Measurements from ENCODE around the gene F13A1.

Gene F13A1

GRCh38 chr6:6293317-6293716, 27.1 kb downstream of the F13A1 start:
- H3K79me1 ChIP-seq (ENCODE audit: low read length), result no peaks in the 10 kb centered on the region
- no peak overlapping the region for H2BK12ac ChIP-seq (ENCODE audit: low read length)
- no peak overlapping the region for H2BK120ac ChIP-seq (ENCODE audit: insufficient read depth, low read length, poor library complexity)
- H3K9ac ChIP-seq (ENCODE audit: low read length), result no peak overlapping the region
- no peak overlapping the region for H4K8ac ChIP-seq (ENCODE audit: low read depth, low read length)
- H3K27me3 ChIP-seq (ENCODE audit: insufficient read depth, low read length), result no peaks in the 10 kb centered on the region
- no peak overlapping the region for H3K23ac ChIP-seq (ENCODE audit: low read length)
- no peak overlapping the region for H4K12ac ChIP-seq (ENCODE audit: low read depth, low read length)
- no CpG with 5 or more reads among the region's 3 CpGs for WGBS (ENCODE audit: extremely low coverage, insufficient coverage, insufficient read length)
- H3K4me3 ChIP-seq (ENCODE audit: low read depth, low read length), result no peak overlapping the region
- no peaks in the 10 kb centered on the region for H3K4me1 ChIP-seq (ENCODE audit: control insufficient read depth in 1 of 2, insufficient read depth in 2 of 2, low read length in 2 of 2)
- H3K18ac ChIP-seq (ENCODE audit: low read length), result no peak overlapping the region
- no peak overlapping the region for H3K4me2 ChIP-seq (ENCODE audit: low read length)
- H3K27ac ChIP-seq (ENCODE audit: low read depth, low read length), result no peak overlapping the region
- no peak overlapping the region for H2BK5ac ChIP-seq (ENCODE audit: low read depth, low read length, poor library complexity)
- no peak overlapping the region for H3K4ac ChIP-seq (ENCODE audit: low read depth, low read length)
- no peak overlapping the region for H2AFZ ChIP-seq (ENCODE audit: insufficient read depth, low read length, poor library complexity)
- no peaks in the 10 kb centered on the region for H3K9me3 ChIP-seq (ENCODE audit: insufficient read depth, low read depth, low read length)
- H3K14ac ChIP-seq (ENCODE audit: low read length), result no peak overlapping the region
- no peaks in the 10 kb centered on the region for H3K36me3 ChIP-seq (ENCODE audit: control insufficient read depth in 1 of 2, insufficient read depth in 2 of 2, low read length in 2 of 2)
- H2AK5ac ChIP-seq (ENCODE audit: low read length), result no peak overlapping the region
- no peaks in the 10 kb centered on the region for H3K79me2 ChIP-seq (ENCODE audit: control insufficient read depth, insufficient read depth, low read length, poor library complexity)
- no peak for DNase-seq
- no peak overlapping the region for H4K91ac ChIP-seq (ENCODE audit: low read depth, low read length)

GRCh38 chr6:6287415-6287814, 33.0 kb downstream of the F13A1 start:
- no peak overlapping the region for H3K23ac ChIP-seq (ENCODE audit: low read length)
- H2BK12ac ChIP-seq (ENCODE audit: low read length), result no peak overlapping the region
- H3K27me3 ChIP-seq (ENCODE audit: insufficient read depth, low read length), result no peaks in the 10 kb centered on the region
- H3K9me3 ChIP-seq (ENCODE audit: insufficient read depth, low read depth, low read length), result no peaks in the 10 kb centered on the region
- no peak overlapping the region for H4K8ac ChIP-seq (ENCODE audit: low read depth, low read length)
- H3K79me2 ChIP-seq (ENCODE audit: control insufficient read depth, insufficient read depth, low read length, poor library complexity), result no peaks in the 10 kb centered on the region
- no peak overlapping the region for H2AK5ac ChIP-seq (ENCODE audit: low read length)
- H2BK5ac ChIP-seq (ENCODE audit: low read depth, low read length, poor library complexity), result no peak overlapping the region
- H3K14ac ChIP-seq (ENCODE audit: low read length), result no peak overlapping the region
- no peak overlapping the region for H3K4me2 ChIP-seq (ENCODE audit: low read length)
- H3K4me3 ChIP-seq (ENCODE audit: low read depth, low read length), result no peak overlapping the region
- no CpG with 5 or more reads among the region's 3 CpGs for WGBS (ENCODE audit: extremely low coverage, insufficient coverage, insufficient read length)
- no peak overlapping the region for H3K4ac ChIP-seq (ENCODE audit: low read depth, low read length)
- H3K27ac ChIP-seq (ENCODE audit: low read depth, low read length), result no peak overlapping the region
- H2BK120ac ChIP-seq (ENCODE audit: insufficient read depth, low read length, poor library complexity), result no peak overlapping the region
- H4K91ac ChIP-seq (ENCODE audit: low read depth, low read length), result no peak overlapping the region
- no peaks in the 10 kb centered on the region for H3K79me1 ChIP-seq (ENCODE audit: low read length)
- H3K9ac ChIP-seq (ENCODE audit: low read length), result no peak overlapping the region
- no peak overlapping the region for H2AFZ ChIP-seq (ENCODE audit: insufficient read depth, low read length, poor library complexity)
- DNase-seq, result no peak
- no peak overlapping the region for H3K18ac ChIP-seq (ENCODE audit: low read length)
- H3K36me3 ChIP-seq (ENCODE audit: control insufficient read depth in 1 of 2, insufficient read depth in 2 of 2, low read length in 2 of 2), result no peaks in the 10 kb centered on the region
- H4K12ac ChIP-seq (ENCODE audit: low read depth, low read length), result no peak overlapping the region
- no peaks in the 10 kb centered on the region for H3K4me1 ChIP-seq (ENCODE audit: control insufficient read depth in 1 of 2, insufficient read depth in 2 of 2, low read length in 2 of 2)

- no peak overlapping the region for H3K4me3 ChIP-seq (ENCODE audit: low read depth, low read length)
- DNase-seq, result no peak
- H4K8ac ChIP-seq (ENCODE audit: low read depth, low read length), result no peak overlapping the region
- no peak overlapping the region for H4K12ac ChIP-seq (ENCODE audit: low read depth, low read length)
- no CpG with 5 or more reads among the region's 11 CpGs for WGBS (ENCODE audit: extremely low coverage, insufficient coverage, insufficient read length)
- no peak overlapping the region for H3K4ac ChIP-seq (ENCODE audit: low read depth, low read length)
- H3K79me2 ChIP-seq (ENCODE audit: control insufficient read depth, insufficient read depth, low read length, poor library complexity), result no peaks in the 10 kb centered on the region
- no peaks in the 10 kb centered on the region for H3K36me3 ChIP-seq (ENCODE audit: control insufficient read depth in 1 of 2, insufficient read depth in 2 of 2, low read length in 2 of 2)
- no peak overlapping the region for H2AFZ ChIP-seq (ENCODE audit: insufficient read depth, low read length, poor library complexity)
- H3K4me1 ChIP-seq (ENCODE audit: control insufficient read depth in 1 of 2, insufficient read depth in 2 of 2, low read length in 2 of 2), result no peaks in the 10 kb centered on the region
- H3K27me3 ChIP-seq (ENCODE audit: insufficient read depth, low read length), result no peaks in the 10 kb centered on the region
- no peak overlapping the region for H3K4me2 ChIP-seq (ENCODE audit: low read length)
- no peaks in the 10 kb centered on the region for H3K79me1 ChIP-seq (ENCODE audit: low read length)
- no peak overlapping the region for H3K23ac ChIP-seq (ENCODE audit: low read length)
- no peak overlapping the region for H3K18ac ChIP-seq (ENCODE audit: low read length)
- H2BK12ac ChIP-seq (ENCODE audit: low read length), result no peak overlapping the region
- no peak overlapping the region for H3K27ac ChIP-seq (ENCODE audit: low read depth, low read length)
- H3K9ac ChIP-seq (ENCODE audit: low read length), result no peak overlapping the region
- H2AK5ac ChIP-seq (ENCODE audit: low read length), result no peak overlapping the region
- no peaks in the 10 kb centered on the region for H3K9me3 ChIP-seq (ENCODE audit: insufficient read depth, low read depth, low read length)
- no peak overlapping the region for H2BK120ac ChIP-seq (ENCODE audit: insufficient read depth, low read length, poor library complexity)
- no peak overlapping the region for H2BK5ac ChIP-seq (ENCODE audit: low read depth, low read length, poor library complexity)
- H4K91ac ChIP-seq (ENCODE audit: low read depth, low read length), result no peak overlapping the region
- no peak overlapping the region for H3K14ac ChIP-seq (ENCODE audit: low read length)
These were observed 34.8 kb downstream of the F13A1 start for GRCh38 chr6:6285679-6286078.

GRCh38 chr6:6284221-6284966, 36.1 kb downstream of the F13A1 start:
- no peaks in the 10 kb centered on the region for H3K79me1 ChIP-seq (ENCODE audit: low read length)
- no peak overlapping the region for H2BK120ac ChIP-seq (ENCODE audit: insufficient read depth, low read length, poor library complexity)
- H4K8ac ChIP-seq (ENCODE audit: low read depth, low read length), result no peak overlapping the region
- H3K4me1 ChIP-seq (ENCODE audit: control insufficient read depth in 1 of 2, insufficient read depth in 2 of 2, low read length in 2 of 2), result no peaks in the 10 kb centered on the region
- H3K14ac ChIP-seq (ENCODE audit: low read length), result no peak overlapping the region
- no peak overlapping the region for H3K4ac ChIP-seq (ENCODE audit: low read depth, low read length)
- H3K18ac ChIP-seq (ENCODE audit: low read length), result no peak overlapping the region
- no CpG with 5 or more reads among the region's 6 CpGs for WGBS (ENCODE audit: extremely low coverage, insufficient coverage, insufficient read length)
- H3K23ac ChIP-seq (ENCODE audit: low read length), result no peak overlapping the region
- H3K4me2 ChIP-seq (ENCODE audit: low read length), result no peak overlapping the region
- H3K36me3 ChIP-seq (ENCODE audit: control insufficient read depth in 1 of 2, insufficient read depth in 2 of 2, low read length in 2 of 2), result no peaks in the 10 kb centered on the region
- no peak overlapping the region for H2BK12ac ChIP-seq (ENCODE audit: low read length)
- no peak overlapping the region for H3K9ac ChIP-seq (ENCODE audit: low read length)
- no peak overlapping the region for H2AFZ ChIP-seq (ENCODE audit: insufficient read depth, low read length, poor library complexity)
- H3K9me3 ChIP-seq (ENCODE audit: insufficient read depth, low read depth, low read length), result no peaks in the 10 kb centered on the region
- H4K91ac ChIP-seq (ENCODE audit: low read depth, low read length), result no peak overlapping the region
- no peak overlapping the region for H2BK5ac ChIP-seq (ENCODE audit: low read depth, low read length, poor library complexity)
- H3K4me3 ChIP-seq (ENCODE audit: low read depth, low read length), result no peak overlapping the region
- no peak for DNase-seq
- no peaks in the 10 kb centered on the region for H3K27me3 ChIP-seq (ENCODE audit: insufficient read depth, low read length)
- no peak overlapping the region for H3K27ac ChIP-seq (ENCODE audit: low read depth, low read length)
- H2AK5ac ChIP-seq (ENCODE audit: low read length), result no peak overlapping the region
- no peaks in the 10 kb centered on the region for H3K79me2 ChIP-seq (ENCODE audit: control insufficient read depth, insufficient read depth, low read length, poor library complexity)
- no peak overlapping the region for H4K12ac ChIP-seq (ENCODE audit: low read depth, low read length)

Data from trophoblast cell (in vitro differentiated cells and primary cell).